ENCODE results near the gene C2CD4C.

C2CD4C gene

GRCh38 chr19:374183-374885 lies 34.6 kb downstream of the C2CD4C start:
- TF ChIP-seq CTCF (conservative IDR thresholded peaks at IDR 0.05; ENCODE audit: low read length), result no peak
- H3K4me3 ChIP-seq (ENCODE audit: low read length), result no peak overlapping the region
- DNase-seq (ENCODE audit: low read depth), result no peak

- no peak overlapping the region for H3K4me3 ChIP-seq (ENCODE audit: low read length)
- no peak for DNase-seq (ENCODE audit: low read depth)
- TF ChIP-seq CTCF (conservative IDR thresholded peaks at IDR 0.05; ENCODE audit: low read length), result no peak
These were observed 35.4 kb downstream of the C2CD4C start for GRCh38 chr19:373391-374182.

GRCh38 chr19:372306-372890 lies 36.5 kb downstream of the C2CD4C start:
- peak; percentile 93 for DNase-seq (ENCODE audit: low read depth)
- TF ChIP-seq CTCF (conservative IDR thresholded peaks at IDR 0.05; ENCODE audit: low read length), result no peak

GRCh38 chr19:371501-372168 lies 37.3 kb downstream of the C2CD4C start:
- peak; percentile 35 for DNase-seq (ENCODE audit: low read depth)
- H3K4me3 ChIP-seq (ENCODE audit: low read length), result no peak overlapping the region
- no peak for TF ChIP-seq CTCF (conservative IDR thresholded peaks at IDR 0.05; ENCODE audit: low read length)

More at GRCh38 chr19:372306-372890, 36.5 kb downstream of the C2CD4C start:
- H3K4me3 ChIP-seq (ENCODE audit: low read length), result no peak overlapping the region

GRCh38 chr19:370641-371330 lies 38.2 kb downstream of the C2CD4C start:
- no peak for DNase-seq (ENCODE audit: low read depth)

More at GRCh38 chr19:370641-371330, 38.2 kb downstream of the C2CD4C start:
- H3K4me3 ChIP-seq (ENCODE audit: low read length), result no peak overlapping the region
- TF ChIP-seq CTCF (conservative IDR thresholded peaks at IDR 0.05; ENCODE audit: low read length), result no peak
